Liver (tissue), 9 donors: ENCODE results near the gene AOPEP. TPM values are rescaled to one million over a fixed set of nuclear protein-coding genes. Genes with fewer than 3 reads are reported as not detected.

Experiments
- DNase-seq: peaks from one replicate; pipeline ENCODE4 v3.0.0-alpha.2; 2017; ENCODE audit warnings: low spot score
- H3K27ac ChIP-seq, 2 donors: one replicate each; pipeline ENCODE4 v1.7.0; 2013; ENCODE audit warnings: inconsistent platforms in 2 of 2, low read length in 2 of 2, control low read depth in 1 of 2, low read depth in 1 of 2, mild to moderate bottlenecking in 1 of 2
- H3K27me3 ChIP-seq, 4 donors: one replicate each; pipeline versions ENCODE4 v1.6.1 to v1.7.0; 2013; ENCODE audit warnings: low read length in 3 of 4, inconsistent platforms in 1 of 4, mild to moderate bottlenecking in 1 of 4, moderate library complexity in 1 of 4; ENCODE audit not compliant: control insufficient read depth in 4 of 4, insufficient read depth in 4 of 4
- H3K36me3 ChIP-seq, 4 donors: one replicate each; pipeline versions ENCODE4 v1.6.1 to v1.7.0; 2013; ENCODE audit warnings: low read length in 3 of 4, mild to moderate bottlenecking in 3 of 4, low read depth in 1 of 4, moderate library complexity in 1 of 4; ENCODE audit not compliant: control insufficient read depth in 4 of 4, insufficient read depth in 3 of 4
- H3K4me1 ChIP-seq, 4 donors: one replicate each; pipeline versions ENCODE4 v1.6.1 to v1.7.0; 2013; ENCODE audit warnings: low read length in 3 of 4, mild to moderate bottlenecking in 3 of 4, moderate library complexity in 1 of 4; ENCODE audit not compliant: control insufficient read depth in 4 of 4, insufficient read depth in 4 of 4
- H3K4me3 ChIP-seq, 3 donors: one replicate each; pipeline versions ENCODE4 v1.6.1 to v1.7.0; 2013; ENCODE audit warnings: low read length in 3 of 3, control low read depth in 1 of 3, low read depth in 1 of 3, mild to moderate bottlenecking in 1 of 3
- H3K9ac ChIP-seq, 2 donors: one replicate each; pipeline ENCODE4 v1.7.0; 2013; ENCODE audit warnings: low read length in 2 of 2, mild to moderate bottlenecking in 2 of 2, moderate library complexity in 2 of 2, control low read depth in 1 of 2, low read depth in 1 of 2
- H3K9me3 ChIP-seq, 4 donors: one replicate each; pipeline versions ENCODE4 v1.6.1 to v1.7.0; 2013; ENCODE audit warnings: low read length in 3 of 4; ENCODE audit not compliant: control insufficient read depth in 4 of 4
- ATF3 ChIP-seq: IDR thresholded peaks from 2 replicates; pipeline ENCODE4 v1.6.1; 2016; ENCODE audit warnings: antibody characterized with exemption
- CTCF ChIP-seq: fragments of 150-350 bp; IDR thresholded peaks from 2 replicates; pipeline ENCODE4 v1.5.1; 2017; ENCODE audit warnings: improper control_type of control experiment, low read depth, low read length; ENCODE audit not compliant: missing input control
- EGR1 ChIP-seq, 2 donors: IDR thresholded peaks; 2 replicates each; pipeline ENCODE4 v1.6.1; 2016 to 2018; ENCODE audit warnings: antibody characterized with exemption in 2 of 2, low read depth in 2 of 2
- FOXA1 ChIP-seq: IDR thresholded peaks from 2 replicates; pipeline ENCODE4 v1.6.1; 2016; ENCODE audit warnings: antibody characterized with exemption
- FOXA2 ChIP-seq: IDR thresholded peaks from 2 replicates; pipeline ENCODE4 v1.6.1; 2016; ENCODE audit warnings: antibody characterized with exemption
- HNF4A ChIP-seq, 2 donors: conservative IDR thresholded peaks; 2 replicates each; pipeline ENCODE4 v1.6.1; 2016; ENCODE audit warnings: antibody characterized with exemption in 2 of 2, mild to moderate bottlenecking in 2 of 2
- HNF4G ChIP-seq: IDR thresholded peaks from 2 replicates; pipeline ENCODE4 v1.6.1; 2016; ENCODE audit warnings: antibody characterized with exemption
- JUND ChIP-seq, 2 donors: IDR thresholded peaks; 2 replicates each; pipeline ENCODE4 v1.6.1; 2016; ENCODE audit warnings: antibody characterized with exemption in 2 of 2
- NR2F2 ChIP-seq: IDR thresholded peaks from 2 replicates; pipeline ENCODE4 v1.6.1; 2016; ENCODE audit warnings: antibody characterized with exemption
- RAD21 ChIP-seq, 2 donors: IDR thresholded peaks; 2 replicates each; pipeline ENCODE4 v1.6.1; 2016; ENCODE audit warnings: antibody characterized with exemption in 2 of 2, mild to moderate bottlenecking in 2 of 2
- REST ChIP-seq: IDR thresholded peaks from 2 replicates; pipeline ENCODE4 v1.6.1; 2016; ENCODE audit warnings: antibody characterized with exemption, mild to moderate bottlenecking
- SP1 ChIP-seq: IDR thresholded peaks from 2 replicates; pipeline ENCODE4 v1.6.1; 2018; ENCODE audit warnings: antibody characterized with exemption, mild to moderate bottlenecking
- YY1 ChIP-seq: IDR thresholded peaks from 2 replicates; pipeline ENCODE4 v1.6.1; 2016; ENCODE audit warnings: antibody characterized with exemption, mild to moderate bottlenecking
- WGBS: extraction: QIAGEN DNeasy Blood & Tissue Kit; methylation state at CpG from one replicate; pipeline ENCODE4 v1.1.7; 2013; 5-methylcytosine and 5-hydroxymethylcytosine counted together
- polyA plus RNA-seq, 2 donors: library from polyadenylated mRNA; stranded (reverse) in 1 of 2; unstranded in 1 of 2; fragments of 200-250 nt in 1 of 2; fragments of >200 nt in 1 of 2; fragmentation: Nextera tagmentation in 1 of 2; extraction: Ambion mirVana in 1 of 2; gene quantifications; one replicate each; pipeline versions ENCODE4 v1.2.1 to v1.2.3, GENCODE V29; 2013 to 2015
- total RNA-seq, 2 donors: library from RNA; depleted of rRNA; stranded (reverse); fragments of >200 nt; gene quantifications; one replicate each; pipeline ENCODE4 v1.2.3, GENCODE V29; 2014
- donor health status: healthy.
- donor health status: healthy.
- donor health status: healthy.
- donor health status: healthy.
- donor health status: healthy.

Gene AOPEP
- total and polyA plus RNA-seq, 4 donors = 22.2 to 77.1 (median 34.8) TPM

- H3K9me3 ChIP-seq = no peaks in the 10 kb centered on the region
- no peaks in the 10 kb centered on the region for H3K27me3 ChIP-seq
- H3K4me1 ChIP-seq = no peaks in the 10 kb centered on the region
- peaks cover 0 to 8% (median 2%) of the 10 kb centered on the region in 4 donors for H3K36me3 ChIP-seq
- no peak overlapping the region for H3K9ac ChIP-seq
- TF ChIP-seq HNF4A (conservative IDR thresholded peaks at IDR 0.05) = no peak
- no peak for TF ChIP-seq SP1
- no peak for TF ChIP-seq REST
- no peak for TF ChIP-seq ATF3
- no peak for TF ChIP-seq NR2F2
- no peak for TF ChIP-seq CTCF
- TF ChIP-seq EGR1 (IDR thresholded peaks at IDR 0.05; ENCODE audit: low read depth in 2 of 2) = no peak
- no peak for TF ChIP-seq FOXA1
- no peak for TF ChIP-seq JUND (IDR thresholded peaks at IDR 0.05)
- no peak for TF ChIP-seq HNF4G
- TF ChIP-seq YY1 = no peak
- no peak for TF ChIP-seq RAD21 (IDR thresholded peaks at IDR 0.05)
- 88% methylated on average over 4 of the region's 4 CpGs for WGBS
- H3K27ac ChIP-seq = no peak overlapping the region
- DNase-seq = no peak
- H3K4me3 ChIP-seq = no peak overlapping the region
These were observed 35.0 kb downstream of the AOPEP start for GRCh38 chr9:94761481-94761880.

DNA sequence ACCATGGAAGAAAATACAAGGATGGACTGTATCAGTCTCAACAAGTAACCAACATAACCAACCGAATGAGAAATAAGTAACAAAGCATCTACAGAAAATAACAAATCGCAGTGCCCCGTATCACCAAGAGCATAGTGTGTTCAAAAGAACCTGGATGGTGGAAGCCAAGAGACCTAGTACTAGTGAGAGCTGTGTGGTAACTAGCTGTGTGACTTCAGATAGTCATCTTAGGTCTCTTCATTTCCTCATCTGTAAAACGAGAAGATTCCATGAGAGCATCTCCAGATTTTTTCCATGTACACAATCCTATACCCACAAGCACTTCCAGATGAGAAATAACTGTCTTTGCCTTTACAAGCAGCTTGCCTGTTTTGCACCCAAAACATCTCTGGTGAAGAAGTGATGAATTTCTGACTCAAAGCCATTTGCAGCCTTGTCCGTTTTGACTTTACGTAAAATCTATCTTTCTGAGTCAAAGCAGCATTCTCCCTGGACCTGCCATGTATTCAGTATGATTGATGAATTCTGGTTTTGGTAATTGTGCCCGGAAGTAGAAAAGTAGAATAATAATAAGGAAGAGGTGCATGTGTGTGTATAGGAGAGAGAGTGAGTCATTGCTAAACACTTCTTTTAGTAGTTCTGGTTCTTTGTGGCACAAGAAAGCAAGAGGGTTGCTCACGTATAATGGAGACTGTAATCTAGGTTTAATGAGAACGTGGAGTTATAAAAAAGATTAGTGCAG is 41.0 kb downstream of the AOPEP start:
- no peaks in the 10 kb centered on the region for H3K27me3 ChIP-seq
- peaks cover 0 to 4% (median 0%) of the 10 kb centered on the region in 4 donors for H3K36me3 ChIP-seq
- DNase-seq = no peak
- no peak overlapping the region for H3K9ac ChIP-seq
- no peaks in the 10 kb centered on the region for H3K9me3 ChIP-seq
- no peak overlapping the region for H3K4me3 ChIP-seq
- WGBS = 93% methylated on average over 9 of the region's 9 CpGs
- TF ChIP-seq FOXA2 = no peak
- no peak for TF ChIP-seq CTCF
- TF ChIP-seq ATF3 = no peak
- TF ChIP-seq NR2F2 = no peak
- TF ChIP-seq REST = no peak
- no peaks in the 10 kb centered on the region for H3K4me1 ChIP-seq
- H3K27ac ChIP-seq = no peak overlapping the region
